Germinal center (tissue), 1 donor: ENCODE results near the gene RASA3.
A peak's percentile ranks its signal among the peaks of the same experiment; 100 is the strongest.

Experiments
- DNase-seq: peaks from one replicate; pipeline ENCODE4 v3.0.0; 2012; ENCODE audit warnings: mixed read lengths, low spot score

The RASA3 gene

GRCh38 chr13:114019367-114019766, 113.1 kb downstream of the RASA3 start:
- peak; percentile 29 for DNase-seq

GRCh38 chr13:114018461-114019055, 113.9 kb downstream of the RASA3 start:
- no peak for DNase-seq

- DNase-seq = no peak
Observed at GRCh38 chr13:114017966-114018365, 114.5 kb downstream of the RASA3 start.

GRCh38 chr13:114017028-114017630, 115.3 kb downstream of the RASA3 start:
- DNase-seq = no peak

GRCh38 chr13:114016321-114017027, 115.9 kb downstream of the RASA3 start:
- DNase-seq = no peak

- DNase-seq = no peak
Observed at GRCh38 chr13:114015969-114016295, 116.5 kb downstream of the RASA3 start.

- no peak for DNase-seq
Observed at GRCh38 chr13:114015111-114015968, 117.1 kb downstream of the RASA3 start.

- DNase-seq = no peak
Observed at GRCh38 chr13:114013952-114014629, 118.3 kb downstream of the RASA3 start.

- DNase-seq = no peak
Observed at GRCh38 chr13:114013336-114013735, 119.1 kb downstream of the RASA3 start.

- DNase-seq = no peak
Observed at GRCh38 chr13:114012921-114013320, 119.5 kb downstream of the RASA3 start.

- DNase-seq = no peak
Observed at GRCh38 chr13:114012141-114012540, 120.3 kb downstream of the RASA3 start.

GRCh38 chr13:114011226-114011625, 121.2 kb downstream of the RASA3 start:
- DNase-seq = no peak

- no peak for DNase-seq
Observed at GRCh38 chr13:114010401-114011101, 121.9 kb downstream of the RASA3 start.

GRCh38 chr13:114009590-114010400, 122.6 kb downstream of the RASA3 start:
- no peak for DNase-seq

GRCh38 chr13:114008964-114009589, 123.3 kb downstream of the RASA3 start:
- no peak for DNase-seq

- no peak for DNase-seq
Observed at GRCh38 chr13:114007566-114007965, 124.9 kb downstream of the RASA3 start.

- DNase-seq = no peak
Observed at GRCh38 chr13:114005206-114005724, 127.2 kb downstream of the RASA3 start.

GRCh38 chr13:114004420-114005205, 127.8 kb downstream of the RASA3 start:
- DNase-seq = no peak

GRCh38 chr13:114002771-114003321, 129.6 kb downstream of the RASA3 start:
- no peak for DNase-seq
